IPS DF 6.9 (cell line): ENCODE measurements around the gene UBXN2A.
A peak's percentile ranks its signal among the peaks of the same experiment; 100 is the strongest.
"Not testable (repeated sequence)": the region's sequence is repeated elsewhere in the genome, so short reads cannot be mapped to it uniquely, and the experiment has no call there.

Experiments used
- DNase-seq: peaks from one replicate; pipeline ENCODE4 v3.0.0-alpha.2; 2013; ENCODE audit warnings: low read depth, low spot score
- H3K27ac ChIP-seq: one replicate; pipeline ENCODE4 v1.5.1; 2013; ENCODE audit warnings: low read length, control low read depth
- H3K27me3 ChIP-seq: 2 replicates; pipeline ENCODE4 v1.6.1; 2013; ENCODE audit warnings: mild to moderate bottlenecking, low read length; ENCODE audit not compliant: control insufficient read depth, insufficient read depth
- H3K36me3 ChIP-seq: 2 replicates; pipeline ENCODE4 v1.6.1; 2013; ENCODE audit warnings: low read length; ENCODE audit not compliant: control insufficient read depth, insufficient read depth
- H3K4me1 ChIP-seq: 2 replicates; pipeline ENCODE4 v1.6.1; 2013; ENCODE audit warnings: low read length; ENCODE audit not compliant: control insufficient read depth, insufficient read depth
- H3K4me3 ChIP-seq: 2 replicates; pipeline ENCODE4 v1.5.1; 2013; ENCODE audit warnings: mild to moderate bottlenecking, low read length
- H3K9me3 ChIP-seq: 2 replicates; pipeline ENCODE4 v1.6.1; 2013; ENCODE audit warnings: low read length, inconsistent platforms; ENCODE audit not compliant: control insufficient read depth, insufficient read depth
- whole genome bisulfite sequencing: extraction: QIAGEN DNeasy Blood & Tissue Kit; methylation state at CpG from one replicate; pipeline ENCODE4 v1.1.7; 2013; ENCODE audit warnings: mixed read lengths, missing lambda C conversion rate; ENCODE audit not compliant: insufficient read length, insufficient coverage; 5-methylcytosine and 5-hydroxymethylcytosine counted together

UBXN2A gene

GRCh38 chr2:24014902-24015301 lies 74.6 kb downstream of the UBXN2A start:
- not testable (repeated sequence) for H3K27me3 ChIP-seq, H3K27ac ChIP-seq, DNase-seq, H3K4me3 ChIP-seq, H3K36me3 ChIP-seq, H3K9me3 ChIP-seq, H3K4me1 ChIP-seq
- no CpG with 5 or more reads among the region's 6 CpGs for WGBS

- Histone ChIP-seq H3K4me3 (no peak overlapping the region), H3K27me3 (no peaks in the 10 kb centered on the region), H3K36me3 (no peaks in the 10 kb centered on the region; the same call in 1 of the 2 replicates), H3K4me1 (peaks cover 4% of the 10 kb centered on the region), H3K9me3 (no peaks in the 10 kb centered on the region), H3K27ac (no peak overlapping the region)
- no CpG with 5 or more reads among the region's 11 CpGs for WGBS
- DNase-seq, result no peak
These were observed 75.5 kb downstream of the UBXN2A start for GRCh38 chr2:24015562-24016375.

GRCh38 chr2:24016376-24016761 lies 76.1 kb downstream of the UBXN2A start:
- no peaks in the 10 kb centered on the region for H3K9me3 ChIP-seq
- peaks cover 2% of the 10 kb centered on the region for H3K4me1 ChIP-seq
- no peak overlapping the region for H3K27ac ChIP-seq
- H3K4me3 ChIP-seq, result no peak overlapping the region
- WGBS, result no CpG with 5 or more reads among the region's 9 CpGs
- no peaks in the 10 kb centered on the region for H3K27me3 ChIP-seq
- no peaks in the 10 kb centered on the region; the same call in 1 of the 2 replicates for H3K36me3 ChIP-seq
- no peak for DNase-seq

- Histone ChIP-seq H3K36me3 (no peaks in the 10 kb centered on the region; the same call in 1 of the 2 replicates), H3K4me3 (no peak overlapping the region), H3K27ac (no peak overlapping the region), H3K27me3 (no peaks in the 10 kb centered on the region), H3K9me3 (no peaks in the 10 kb centered on the region), H3K4me1 (peaks cover 4% of the 10 kb centered on the region)
- no CpG with 5 or more reads among the region's 35 CpGs for WGBS
- no peak for DNase-seq
These were observed 76.8 kb downstream of the UBXN2A start for GRCh38 chr2:24016853-24017703.

- Histone ChIP-seq H3K9me3 (no peaks in the 10 kb centered on the region), H3K27ac (no peak overlapping the region), H3K36me3 (no peaks in the 10 kb centered on the region; the same call in 1 of the 2 replicates), H3K4me3 (no peak overlapping the region), H3K27me3 (no peaks in the 10 kb centered on the region), H3K4me1 (peaks cover 4% of the 10 kb centered on the region)
- DNase-seq, result no peak
- WGBS, result no CpG with 5 or more reads among the region's 8 CpGs
These were observed 77.4 kb downstream of the UBXN2A start for GRCh38 chr2:24017711-24018110.

- Histone ChIP-seq H3K36me3 (peaks cover 3% of the 10 kb centered on the region; the same call in 1 of the 2 replicates), H3K9me3 (no peaks in the 10 kb centered on the region), H3K27me3 (no peaks in the 10 kb centered on the region), H3K4me3 (no peak overlapping the region), H3K27ac (no peak overlapping the region), H3K4me1 (peaks cover 4% of the 10 kb centered on the region)
- DNase-seq, result no peak
- no CpG with 5 or more reads among the region's 9 CpGs for WGBS
These were observed 78.0 kb downstream of the UBXN2A start for GRCh38 chr2:24018241-24018640.

GRCh38 chr2:24019729-24020128 lies 79.5 kb downstream of the UBXN2A start:
- no peak for DNase-seq
- peaks cover 3% of the 10 kb centered on the region; the same call in 1 of the 2 replicates for H3K36me3 ChIP-seq
- H3K4me3 ChIP-seq, result no peak overlapping the region
- H3K9me3 ChIP-seq, result no peaks in the 10 kb centered on the region
- H3K27me3 ChIP-seq, result no peaks in the 10 kb centered on the region
- peaks cover 4% of the 10 kb centered on the region for H3K4me1 ChIP-seq
- WGBS, result no CpG with 5 or more reads among the region's 5 CpGs
- H3K27ac ChIP-seq, result no peak overlapping the region

- WGBS, result no CpG with 5 or more reads among the region's 4 CpGs
- no peak for DNase-seq
- Histone ChIP-seq H3K9me3 (no peaks in the 10 kb centered on the region), H3K27ac (no peak overlapping the region), H3K4me1 (peaks cover 7% of the 10 kb centered on the region), H3K27me3 (no peaks in the 10 kb centered on the region), H3K4me3 (no peak overlapping the region), H3K36me3 (peaks cover 3% of the 10 kb centered on the region; the same call in 1 of the 2 replicates)
These were observed 80.0 kb downstream of the UBXN2A start for GRCh38 chr2:24020244-24020643.

GRCh38 chr2:24021122-24021998 lies 81.1 kb downstream of the UBXN2A start:
- Histone ChIP-seq H3K36me3 (peaks cover 3% of the 10 kb centered on the region; the same call in 1 of the 2 replicates), H3K27ac (no peak overlapping the region), H3K4me3 (no peak overlapping the region), H3K9me3 (no peaks in the 10 kb centered on the region), H3K27me3 (no peaks in the 10 kb centered on the region), H3K4me1 (peaks cover 7% of the 10 kb centered on the region)
- WGBS, result no CpG with 5 or more reads among the region's 19 CpGs
- DNase-seq, result peak; percentile 70
